Mesenchymal stem cell (in vitro differentiated cells and primary cell): Measurements from ENCODE around the gene SFN.

Experiments used
- DNase-seq: peaks from one replicate; pipeline ENCODE4 v3.0.0-alpha.2; 2013
- H2AFZ ChIP-seq: one replicate; pipeline ENCODE4 v1.6.1; 2013; ENCODE audit warnings: low read depth, mild to moderate bottlenecking, control low read depth, inconsistent platforms, low read length, moderate library complexity
- H2AK5ac ChIP-seq: 2 replicates; pipeline ENCODE4 v1.6.1; 2013; ENCODE audit warnings: low read length, moderate library complexity, mild to moderate bottlenecking, inconsistent platforms; ENCODE audit not compliant: severe bottlenecking
- H2BK120ac ChIP-seq: one replicate; pipeline ENCODE4 v1.6.1; 2013; ENCODE audit warnings: low read depth, mild to moderate bottlenecking, inconsistent platforms, low read length, moderate library complexity
- H2BK12ac ChIP-seq, 2 experiments: one replicate each; pipeline ENCODE4 v1.6.1; 2013; ENCODE audit warnings: inconsistent platforms in 2 of 2, low read length in 2 of 2, mild to moderate bottlenecking in 2 of 2, moderate library complexity in 2 of 2, control low read depth in 1 of 2
- H2BK15ac ChIP-seq: one replicate; pipeline ENCODE4 v1.6.1; 2013; ENCODE audit warnings: mild to moderate bottlenecking, low read depth, inconsistent platforms; ENCODE audit not compliant: poor library complexity, severe bottlenecking
- H2BK5ac ChIP-seq: 2 replicates; pipeline ENCODE4 v1.6.1; 2013; ENCODE audit warnings: low read depth, mild to moderate bottlenecking, low read length, control low read depth, inconsistent platforms; ENCODE audit not compliant: poor library complexity, severe bottlenecking
- H3K14ac ChIP-seq, 2 experiments: one replicate each; pipeline ENCODE4 v1.6.1; 2013; ENCODE audit warnings: inconsistent platforms in 2 of 2, low read length in 2 of 2, control low read depth in 1 of 2, mild to moderate bottlenecking in 1 of 2, moderate library complexity in 1 of 2
- H3K18ac ChIP-seq, 2 experiments: one replicate each; pipeline ENCODE4 v1.6.1; 2013; ENCODE audit warnings: inconsistent platforms in 2 of 2, low read length in 2 of 2, control low read depth in 1 of 2, low read depth in 1 of 2, mild to moderate bottlenecking in 1 of 2
- H3K23ac ChIP-seq, 2 experiments: one replicate each; pipeline ENCODE4 v1.6.1; 2013; ENCODE audit warnings: inconsistent platforms in 2 of 2, low read length in 2 of 2, mild to moderate bottlenecking in 2 of 2, moderate library complexity in 2 of 2, control low read depth in 1 of 2
- H3K27ac ChIP-seq: 2 replicates; pipeline ENCODE4 v1.5.1; 2013; ENCODE audit warnings: mild to moderate bottlenecking, moderate library complexity, low read length, control low read depth, inconsistent platforms; ENCODE audit not compliant: poor library complexity, severe bottlenecking
- H3K27me3 ChIP-seq, 2 experiments: 2 replicates each; pipeline versions ENCODE4 v1.6.1 to v1.7.0; 2013; ENCODE audit warnings: low read length in 2 of 2, mild to moderate bottlenecking in 2 of 2, moderate library complexity in 2 of 2, control low read depth in 1 of 2, inconsistent platforms in 1 of 2; ENCODE audit not compliant: control insufficient read depth in 1 of 2, insufficient read depth in 1 of 2
- H3K36me3 ChIP-seq, 2 experiments: 2 replicates each; pipeline versions ENCODE4 v1.6.1 to v1.7.0; 2013; ENCODE audit warnings: low read length in 2 of 2, control low read depth in 1 of 2, inconsistent platforms in 1 of 2, low read depth in 1 of 2, mild to moderate bottlenecking in 1 of 2; ENCODE audit not compliant: insufficient read depth in 2 of 2, control insufficient read depth in 1 of 2
- H3K4ac ChIP-seq, 2 experiments: one replicate each; pipeline ENCODE4 v1.6.1; 2013; ENCODE audit warnings: inconsistent platforms in 2 of 2, low read length in 2 of 2, mild to moderate bottlenecking in 2 of 2, moderate library complexity in 2 of 2, control low read depth in 1 of 2, low read depth in 1 of 2
- H3K4me1 ChIP-seq: 2 replicates; pipeline ENCODE4 v1.6.1; 2013; ENCODE audit warnings: low read depth, low read length, control low read depth; ENCODE audit not compliant: control insufficient read depth, insufficient read depth
- H3K4me2 ChIP-seq: 2 replicates; pipeline ENCODE4 v1.6.1; 2013; ENCODE audit warnings: low read length, mild to moderate bottlenecking, inconsistent platforms; ENCODE audit not compliant: poor library complexity, severe bottlenecking
- H3K4me3 ChIP-seq, 2 experiments: 2 replicates each; pipeline versions ENCODE4 v1.5.1 to v1.7.0; 2013; ENCODE audit warnings: low read length in 2 of 2, mild to moderate bottlenecking in 2 of 2, control low read depth in 1 of 2, low read depth in 1 of 2; ENCODE audit not compliant: insufficient read depth in 1 of 2
- H3K79me1 ChIP-seq: replicated peaks from 2 replicates; pipeline ENCODE4 v1.6.1; 2013; ENCODE audit warnings: mild to moderate bottlenecking, control low read depth, low read length, inconsistent platforms; ENCODE audit not compliant: poor library complexity, severe bottlenecking
- H3K9ac ChIP-seq: 2 replicates; pipeline ENCODE4 v1.7.0; 2013; ENCODE audit warnings: mild to moderate bottlenecking, low read length, moderate library complexity
- H3K9me3 ChIP-seq: 2 replicates; pipeline ENCODE4 v1.7.0; 2013; ENCODE audit warnings: mild to moderate bottlenecking, low read length; ENCODE audit not compliant: control insufficient read depth
- H4K8ac ChIP-seq: one replicate; pipeline ENCODE4 v1.6.1; 2013; ENCODE audit warnings: inconsistent platforms, mild to moderate bottlenecking, low read length, moderate library complexity
- H4K91ac ChIP-seq: one replicate; pipeline ENCODE4 v1.6.1; 2013; ENCODE audit warnings: mild to moderate bottlenecking, low read length, inconsistent platforms
- WGBS: methylation state at CpG from one replicate; pipeline ENCODE4 v1.1.7; 2013; ENCODE audit warnings: mixed read lengths; 5-methylcytosine and 5-hydroxymethylcytosine counted together

SFN gene

GRCh38 chr1:26854906-26855305 lies 8.0 kb upstream of the SFN start:
- Histone ChIP-seq H2BK120ac (no peak overlapping the region), H4K8ac (no peak overlapping the region), H3K4me2 (no peak overlapping the region), H2BK15ac (no peak overlapping the region), H3K27ac (no peak overlapping the region), H3K36me3 (peaks cover 66 to 78% of the 10 kb centered on the region in 2 experiments), H3K27me3 (no peaks in the 10 kb centered on the region), H2AK5ac (no peak overlapping the region), H3K9me3 (no peaks in the 10 kb centered on the region), H2BK5ac (no peak overlapping the region), H4K91ac (no peak overlapping the region), H2BK12ac (no peak overlapping the region), H3K9ac (no peak overlapping the region), H3K14ac (no peak overlapping the region), H3K79me1 (peaks cover 2% of the 10 kb centered on the region), H3K4me1 (peaks cover 7% of the 10 kb centered on the region), H3K4ac (no peak overlapping the region), H3K23ac (no peak overlapping the region), H3K4me3 (no peak overlapping the region), H3K18ac (no peak overlapping the region), H2AFZ (no peak overlapping the region)
- 100% methylated on average over 2 of the region's 5 CpGs for WGBS
- no peak for DNase-seq

GRCh38 chr1:26855636-26856035 lies 7.3 kb upstream of the SFN start:
- no peak for DNase-seq

GRCh38 chr1:26856181-26856580 lies 6.8 kb upstream of the SFN start:
- no peak overlapping the region for H4K8ac ChIP-seq
- H3K4me1 ChIP-seq, result peaks cover 7% of the 10 kb centered on the region
- H3K23ac ChIP-seq, result no peak overlapping the region
- no peaks in the 10 kb centered on the region for H3K9me3 ChIP-seq
- no peak overlapping the region for H2AK5ac ChIP-seq
- H3K14ac ChIP-seq, result no peak overlapping the region
- H3K4ac ChIP-seq, result no peak overlapping the region
- H2BK12ac ChIP-seq, result no peak overlapping the region
- DNase-seq, result no peak
- 90% methylated on average over 8 of the region's 11 CpGs for WGBS
- no peak overlapping the region for H2BK5ac ChIP-seq
- H3K36me3 ChIP-seq, result peaks cover 53 to 65% of the 10 kb centered on the region in 2 experiments
- H2BK120ac ChIP-seq, result no peak overlapping the region
- peaks cover 2% of the 10 kb centered on the region for H3K79me1 ChIP-seq
- H3K9ac ChIP-seq, result no peak overlapping the region
- no peak overlapping the region for H3K4me2 ChIP-seq
- H4K91ac ChIP-seq, result no peak overlapping the region
- no peak overlapping the region for H3K4me3 ChIP-seq
- H3K27ac ChIP-seq, result no peak overlapping the region
- no peaks in the 10 kb centered on the region for H3K27me3 ChIP-seq
- no peak overlapping the region for H2BK15ac ChIP-seq
- H2AFZ ChIP-seq, result no peak overlapping the region
- no peak overlapping the region for H3K18ac ChIP-seq

More at GRCh38 chr1:26855636-26856035, 7.3 kb upstream of the SFN start:
- H3K4me3 ChIP-seq, result no peak overlapping the region
- no peak overlapping the region for H3K23ac ChIP-seq
- no peaks in the 10 kb centered on the region for H3K27me3 ChIP-seq
- 97% methylated on average over 4 of the region's 4 CpGs for WGBS
- H3K79me1 ChIP-seq, result peaks cover 2% of the 10 kb centered on the region
- H4K91ac ChIP-seq, result no peak overlapping the region
- no peak overlapping the region for H2BK5ac ChIP-seq
- H3K4me1 ChIP-seq, result peaks cover 7% of the 10 kb centered on the region
- no peak overlapping the region for H2BK15ac ChIP-seq
- no peak overlapping the region for H4K8ac ChIP-seq
- H3K4me2 ChIP-seq, result no peak overlapping the region
- H3K18ac ChIP-seq, result no peak overlapping the region
- no peaks in the 10 kb centered on the region for H3K9me3 ChIP-seq
- H2AK5ac ChIP-seq, result no peak overlapping the region
- H2BK12ac ChIP-seq, result no peak overlapping the region
- no peak overlapping the region for H2AFZ ChIP-seq
- H3K27ac ChIP-seq, result no peak overlapping the region
- H3K4ac ChIP-seq, result no peak overlapping the region
- H3K9ac ChIP-seq, result no peak overlapping the region
- no peak overlapping the region for H2BK120ac ChIP-seq
- no peak overlapping the region for H3K14ac ChIP-seq
- H3K36me3 ChIP-seq, result peaks cover 59 to 71% of the 10 kb centered on the region in 2 experiments

- Histone ChIP-seq H3K18ac (no peak overlapping the region), H2AK5ac (no peak overlapping the region), H2BK5ac (no peak overlapping the region), H3K4me1 (peaks cover 12% of the 10 kb centered on the region), H3K27me3 (no peaks in the 10 kb centered on the region), H2AFZ (no peak overlapping the region), H3K14ac (no peak overlapping the region), H3K4me2 (no peak overlapping the region), H3K79me1 (peaks cover 2% of the 10 kb centered on the region), H2BK15ac (no peak overlapping the region), H3K9me3 (no peaks in the 10 kb centered on the region), H3K36me3 (peaks cover 47 to 59% of the 10 kb centered on the region in 2 experiments), H4K91ac (no peak overlapping the region), H4K8ac (no peak overlapping the region), H3K4me3 (no peak overlapping the region), H3K9ac (no peak overlapping the region), H3K4ac (no peak overlapping the region), H2BK120ac (no peak overlapping the region), H2BK12ac (no peak overlapping the region), H3K23ac (no peak overlapping the region), H3K27ac (no peak overlapping the region)
- no peak for DNase-seq
- 86% methylated on average over 19 of the region's 21 CpGs for WGBS
These were observed 6.1 kb upstream of the SFN start for GRCh38 chr1:26856604-26857469.
